ENCODE measurements around the gene CLDN5.

DNA sequence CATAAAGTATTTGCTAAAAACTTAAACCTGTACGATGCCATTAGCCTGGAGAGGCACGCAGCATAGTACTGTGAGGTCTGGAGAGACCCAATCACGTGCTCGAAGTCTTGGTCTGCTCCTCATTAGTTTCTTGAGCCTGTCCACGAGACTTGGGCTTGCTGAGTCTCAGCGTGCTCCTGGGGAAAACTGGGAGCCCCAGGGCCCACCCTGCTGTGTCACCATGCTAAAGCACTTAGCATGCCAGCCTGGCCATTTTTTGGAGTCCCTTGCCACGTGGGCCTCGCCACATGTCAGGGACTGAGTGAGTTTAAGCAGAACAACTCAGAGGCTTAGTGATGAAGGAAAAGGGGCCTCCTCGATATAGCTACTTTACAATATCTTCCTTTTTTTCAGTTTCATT is 41.9 kb downstream of the CLDN5 start:
- TF ChIP-seq, protein P1, sequence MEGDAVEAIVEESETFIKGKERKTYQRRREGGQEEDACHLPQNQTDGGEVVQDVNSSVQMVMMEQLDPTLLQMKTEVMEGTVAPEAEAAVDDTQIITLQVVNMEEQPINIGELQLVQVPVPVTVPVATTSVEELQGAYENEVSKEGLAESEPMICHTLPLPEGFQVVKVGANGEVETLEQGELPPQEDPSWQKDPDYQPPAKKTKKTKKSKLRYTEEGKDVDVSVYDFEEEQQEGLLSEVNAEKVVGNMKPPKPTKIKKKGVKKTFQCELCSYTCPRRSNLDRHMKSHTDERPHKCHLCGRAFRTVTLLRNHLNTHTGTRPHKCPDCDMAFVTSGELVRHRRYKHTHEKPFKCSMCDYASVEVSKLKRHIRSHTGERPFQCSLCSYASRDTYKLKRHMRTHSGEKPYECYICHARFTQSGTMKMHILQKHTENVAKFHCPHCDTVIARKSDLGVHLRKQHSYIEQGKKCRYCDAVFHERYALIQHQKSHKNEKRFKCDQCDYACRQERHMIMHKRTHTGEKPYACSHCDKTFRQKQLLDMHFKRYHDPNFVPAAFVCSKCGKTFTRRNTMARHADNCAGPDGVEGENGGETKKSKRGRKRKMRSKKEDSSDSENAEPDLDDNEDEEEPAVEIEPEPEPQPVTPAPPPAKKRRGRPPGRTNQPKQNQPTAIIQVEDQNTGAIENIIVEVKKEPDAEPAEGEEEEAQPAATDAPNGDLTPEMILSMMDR (IDR thresholded peaks at IDR 0.05): no peak
- no peak for TF ChIP-seq POLR2A (IDR thresholded peaks at IDR 0.05)

All from heart left ventricle (tissue), 13 donors.